WI38 (cell line): ENCODE data around the gene DES.

Experiments used
- H3K4me3 ChIP-seq: 2 replicates; pipeline ENCODE4 v1.5.1; 2011; ENCODE audit warnings: low read depth, mild to moderate bottlenecking, control low read depth, low read length
- CTCF ChIP-seq: IDR thresholded peaks from 2 replicates; pipeline ENCODE4 v1.5.1; 2012; ENCODE audit warnings: low read depth, mild to moderate bottlenecking, control low read depth, low read length

Gene DES

GRCh38 chr2:219446101-219446504 is 27.9 kb downstream of the DES start:
- no peak for TF ChIP-seq CTCF

GRCh38 chr2:219446689-219447088 is 28.5 kb downstream of the DES start:
- TF ChIP-seq CTCF: no peak
- H3K4me3 ChIP-seq: no peak overlapping the region

More at GRCh38 chr2:219446101-219446504, 27.9 kb downstream of the DES start:
- H3K4me3 ChIP-seq: no peak overlapping the region

GRCh38 chr2:219447242-219448098 is 29.3 kb downstream of the DES start:
- no peak for TF ChIP-seq CTCF
- H3K4me3 ChIP-seq: no peak overlapping the region

- H3K4me3 ChIP-seq: no peak overlapping the region
- no peak for TF ChIP-seq CTCF
Observed at GRCh38 chr2:219448099-219448775, 30.1 kb downstream of the DES start.

GRCh38 chr2:219448776-219449341 is 30.7 kb downstream of the DES start:
- no peak overlapping the region for H3K4me3 ChIP-seq

GRCh38 chr2:219449609-219450008 is 31.4 kb downstream of the DES start:
- TF ChIP-seq CTCF: no peak
- no peak overlapping the region for H3K4me3 ChIP-seq

More at GRCh38 chr2:219448776-219449341, 30.7 kb downstream of the DES start:
- TF ChIP-seq CTCF: no peak
